ENCODE data around the gene DIMT1. TPM values are rescaled to one million over a fixed set of nuclear protein-coding genes. Genes with fewer than 3 reads are reported as not detected.
A peak's percentile ranks its signal among the peaks of the same experiment; 100 is the strongest.

Gene DIMT1
- total and polyA plus RNA-seq, 4 donors = 7.9 to 12.6 (median 9.8) TPM

DNA sequence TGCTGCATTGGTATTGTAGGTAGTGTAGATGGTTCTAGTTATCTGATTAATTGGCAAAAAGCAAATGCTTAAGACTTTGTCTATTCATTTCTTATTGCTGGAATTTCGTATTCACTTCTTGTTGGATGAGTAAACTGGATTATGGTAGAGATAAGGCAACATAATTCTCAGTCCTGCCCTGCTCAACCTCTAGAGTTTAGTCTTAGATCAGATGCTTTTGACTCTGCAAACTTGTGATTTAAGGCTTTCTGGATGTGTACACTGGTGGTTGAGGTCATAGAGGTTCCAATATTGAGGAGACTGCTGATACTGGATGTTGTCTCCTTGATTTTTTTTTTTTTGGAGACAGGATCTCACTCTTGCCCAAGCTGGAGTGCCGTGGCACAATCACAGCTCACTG, 62.7 kb downstream of the DIMT1 start:
- no peaks in the 10 kb centered on the region for H3K4me1 ChIP-seq (ENCODE audit: control insufficient read depth in 4 of 4, insufficient read depth in 4 of 4, low read length in 3 of 4)
- no peak for DNase-seq (ENCODE audit: low spot score)
- 95% methylated on average over 2 of the region's 2 CpGs for WGBS
- no peak overlapping the region for H3K9ac ChIP-seq (ENCODE audit: low read depth in 1 of 2, low read length in 2 of 2)
- H3K4me3 ChIP-seq (ENCODE audit: low read depth in 1 of 3, low read length in 3 of 3) = no peak overlapping the region
- TF ChIP-seq, protein P1, sequence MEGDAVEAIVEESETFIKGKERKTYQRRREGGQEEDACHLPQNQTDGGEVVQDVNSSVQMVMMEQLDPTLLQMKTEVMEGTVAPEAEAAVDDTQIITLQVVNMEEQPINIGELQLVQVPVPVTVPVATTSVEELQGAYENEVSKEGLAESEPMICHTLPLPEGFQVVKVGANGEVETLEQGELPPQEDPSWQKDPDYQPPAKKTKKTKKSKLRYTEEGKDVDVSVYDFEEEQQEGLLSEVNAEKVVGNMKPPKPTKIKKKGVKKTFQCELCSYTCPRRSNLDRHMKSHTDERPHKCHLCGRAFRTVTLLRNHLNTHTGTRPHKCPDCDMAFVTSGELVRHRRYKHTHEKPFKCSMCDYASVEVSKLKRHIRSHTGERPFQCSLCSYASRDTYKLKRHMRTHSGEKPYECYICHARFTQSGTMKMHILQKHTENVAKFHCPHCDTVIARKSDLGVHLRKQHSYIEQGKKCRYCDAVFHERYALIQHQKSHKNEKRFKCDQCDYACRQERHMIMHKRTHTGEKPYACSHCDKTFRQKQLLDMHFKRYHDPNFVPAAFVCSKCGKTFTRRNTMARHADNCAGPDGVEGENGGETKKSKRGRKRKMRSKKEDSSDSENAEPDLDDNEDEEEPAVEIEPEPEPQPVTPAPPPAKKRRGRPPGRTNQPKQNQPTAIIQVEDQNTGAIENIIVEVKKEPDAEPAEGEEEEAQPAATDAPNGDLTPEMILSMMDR (IDR thresholded peaks at IDR 0.05; ENCODE audit: low read depth, low read length, missing input control) = no peak
- no peak for TF ChIP-seq FOXA1 (IDR thresholded peaks at IDR 0.05)
- TF ChIP-seq, protein P2, sequence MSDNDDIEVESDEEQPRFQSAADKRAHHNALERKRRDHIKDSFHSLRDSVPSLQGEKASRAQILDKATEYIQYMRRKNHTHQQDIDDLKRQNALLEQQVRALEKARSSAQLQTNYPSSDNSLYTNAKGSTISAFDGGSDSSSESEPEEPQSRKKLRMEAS (IDR thresholded peaks at IDR 0.05) = no peak
- no peak for TF ChIP-seq EGR1 (IDR thresholded peaks at IDR 0.05; ENCODE audit: low read depth in 2 of 2)
- TF ChIP-seq, protein P3, sequence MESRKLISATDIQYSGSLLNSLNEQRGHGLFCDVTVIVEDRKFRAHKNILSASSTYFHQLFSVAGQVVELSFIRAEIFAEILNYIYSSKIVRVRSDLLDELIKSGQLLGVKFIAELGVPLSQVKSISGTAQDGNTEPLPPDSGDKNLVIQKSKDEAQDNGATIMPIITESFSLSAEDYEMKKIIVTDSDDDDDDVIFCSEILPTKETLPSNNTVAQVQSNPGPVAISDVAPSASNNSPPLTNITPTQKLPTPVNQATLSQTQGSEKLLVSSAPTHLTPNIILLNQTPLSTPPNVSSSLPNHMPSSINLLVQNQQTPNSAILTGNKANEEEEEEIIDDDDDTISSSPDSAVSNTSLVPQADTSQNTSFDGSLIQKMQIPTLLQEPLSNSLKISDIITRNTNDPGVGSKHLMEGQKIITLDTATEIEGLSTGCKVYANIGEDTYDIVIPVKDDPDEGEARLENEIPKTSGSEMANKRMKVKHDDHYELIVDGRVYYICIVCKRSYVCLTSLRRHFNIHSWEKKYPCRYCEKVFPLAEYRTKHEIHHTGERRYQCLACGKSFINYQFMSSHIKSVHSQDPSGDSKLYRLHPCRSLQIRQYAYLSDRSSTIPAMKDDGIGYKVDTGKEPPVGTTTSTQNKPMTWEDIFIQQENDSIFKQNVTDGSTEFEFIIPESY (IDR thresholded peaks at IDR 0.05) = no peak
- TF ChIP-seq TAF1 (conservative IDR thresholded peaks at IDR 0.05) = no peak
- no peak for TF ChIP-seq HNF4G (IDR thresholded peaks at IDR 0.05)
- no peak for TF ChIP-seq JUND (IDR thresholded peaks at IDR 0.05)
- no peak for TF ChIP-seq RAD21 (IDR thresholded peaks at IDR 0.05)
- TF ChIP-seq NR2F2 (IDR thresholded peaks at IDR 0.05) = no peak
- TF ChIP-seq, protein P4, sequence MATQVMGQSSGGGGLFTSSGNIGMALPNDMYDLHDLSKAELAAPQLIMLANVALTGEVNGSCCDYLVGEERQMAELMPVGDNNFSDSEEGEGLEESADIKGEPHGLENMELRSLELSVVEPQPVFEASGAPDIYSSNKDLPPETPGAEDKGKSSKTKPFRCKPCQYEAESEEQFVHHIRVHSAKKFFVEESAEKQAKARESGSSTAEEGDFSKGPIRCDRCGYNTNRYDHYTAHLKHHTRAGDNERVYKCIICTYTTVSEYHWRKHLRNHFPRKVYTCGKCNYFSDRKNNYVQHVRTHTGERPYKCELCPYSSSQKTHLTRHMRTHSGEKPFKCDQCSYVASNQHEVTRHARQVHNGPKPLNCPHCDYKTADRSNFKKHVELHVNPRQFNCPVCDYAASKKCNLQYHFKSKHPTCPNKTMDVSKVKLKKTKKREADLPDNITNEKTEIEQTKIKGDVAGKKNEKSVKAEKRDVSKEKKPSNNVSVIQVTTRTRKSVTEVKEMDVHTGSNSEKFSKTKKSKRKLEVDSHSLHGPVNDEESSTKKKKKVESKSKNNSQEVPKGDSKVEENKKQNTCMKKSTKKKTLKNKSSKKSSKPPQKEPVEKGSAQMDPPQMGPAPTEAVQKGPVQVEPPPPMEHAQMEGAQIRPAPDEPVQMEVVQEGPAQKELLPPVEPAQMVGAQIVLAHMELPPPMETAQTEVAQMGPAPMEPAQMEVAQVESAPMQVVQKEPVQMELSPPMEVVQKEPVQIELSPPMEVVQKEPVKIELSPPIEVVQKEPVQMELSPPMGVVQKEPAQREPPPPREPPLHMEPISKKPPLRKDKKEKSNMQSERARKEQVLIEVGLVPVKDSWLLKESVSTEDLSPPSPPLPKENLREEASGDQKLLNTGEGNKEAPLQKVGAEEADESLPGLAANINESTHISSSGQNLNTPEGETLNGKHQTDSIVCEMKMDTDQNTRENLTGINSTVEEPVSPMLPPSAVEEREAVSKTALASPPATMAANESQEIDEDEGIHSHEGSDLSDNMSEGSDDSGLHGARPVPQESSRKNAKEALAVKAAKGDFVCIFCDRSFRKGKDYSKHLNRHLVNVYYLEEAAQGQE (IDR thresholded peaks at IDR 0.05) = no peak
- TF ChIP-seq, protein P5, sequence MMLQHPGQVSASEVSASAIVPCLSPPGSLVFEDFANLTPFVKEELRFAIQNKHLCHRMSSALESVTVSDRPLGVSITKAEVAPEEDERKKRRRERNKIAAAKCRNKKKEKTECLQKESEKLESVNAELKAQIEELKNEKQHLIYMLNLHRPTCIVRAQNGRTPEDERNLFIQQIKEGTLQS (IDR thresholded peaks at IDR 0.05) = no peak
- no peak for TF ChIP-seq YY1 (IDR thresholded peaks at IDR 0.05)
- H3K27me3 ChIP-seq (ENCODE audit: control insufficient read depth in 4 of 4, insufficient read depth in 4 of 4, low read length in 3 of 4) = no peaks in the 10 kb centered on the region
- H3K36me3 ChIP-seq (ENCODE audit: control insufficient read depth in 4 of 4, insufficient read depth in 3 of 4, low read depth in 1 of 4, low read length in 3 of 4) = no peaks in the 10 kb centered on the region
- H3K9me3 ChIP-seq (ENCODE audit: control insufficient read depth in 4 of 4, low read length in 3 of 4) = no peaks in the 10 kb centered on the region
- H3K27ac ChIP-seq (ENCODE audit: low read depth in 1 of 2, low read length in 2 of 2) = no peak overlapping the region

DNA sequence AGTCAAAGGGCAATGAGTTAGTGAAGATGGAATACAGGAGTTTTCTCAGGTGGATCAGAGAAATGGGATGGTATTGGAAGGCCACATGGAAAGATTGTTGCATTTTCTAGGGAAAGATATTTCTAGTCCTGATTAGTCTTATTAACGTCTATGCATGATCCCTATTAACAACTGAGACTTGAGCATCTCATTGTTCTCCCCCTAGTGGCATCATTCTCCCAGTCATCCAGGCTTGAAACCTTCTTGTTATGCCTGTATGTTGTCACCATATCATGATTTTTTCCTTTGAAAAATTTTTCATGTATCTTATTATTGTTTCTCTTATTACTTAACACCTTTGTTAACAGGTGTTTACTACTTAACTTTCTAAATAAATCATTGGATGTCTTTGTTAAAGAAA, 63.3 kb downstream of the DIMT1 start:
- no peaks in the 10 kb centered on the region for H3K27me3 ChIP-seq (ENCODE audit: control insufficient read depth in 4 of 4, insufficient read depth in 4 of 4, low read length in 3 of 4)
- no peaks in the 10 kb centered on the region for H3K4me1 ChIP-seq (ENCODE audit: control insufficient read depth in 4 of 4, insufficient read depth in 4 of 4, low read length in 3 of 4)
- no peaks in the 10 kb centered on the region for H3K36me3 ChIP-seq (ENCODE audit: control insufficient read depth in 4 of 4, insufficient read depth in 3 of 4, low read depth in 1 of 4, low read length in 3 of 4)
- 60% methylated on average over 1 of the region's 1 CpG for WGBS
- H3K4me3 ChIP-seq (ENCODE audit: low read depth in 1 of 3, low read length in 3 of 3) = no peak overlapping the region
- H3K9ac ChIP-seq (ENCODE audit: low read depth in 1 of 2, low read length in 2 of 2) = no peak overlapping the region
- no peak overlapping the region for H3K27ac ChIP-seq (ENCODE audit: low read depth in 1 of 2, low read length in 2 of 2)
- H3K9me3 ChIP-seq (ENCODE audit: control insufficient read depth in 4 of 4, low read length in 3 of 4) = no peaks in the 10 kb centered on the region
- no peak for DNase-seq (ENCODE audit: low spot score)
- TF ChIP-seq, protein P5 (IDR thresholded peaks at IDR 0.05) = no peak
- TF ChIP-seq, protein P1 (IDR thresholded peaks at IDR 0.05; ENCODE audit: low read depth, low read length, missing input control) = peak; percentile 27
- TF ChIP-seq, protein P2 (IDR thresholded peaks at IDR 0.05) = no peak
- TF ChIP-seq HNF4G (IDR thresholded peaks at IDR 0.05) (no peak), RAD21 (IDR thresholded peaks at IDR 0.05) (peak; percentile 26 to 50), FOXA1 (IDR thresholded peaks at IDR 0.05) (no peak), JUND (IDR thresholded peaks at IDR 0.05) (no peak), YY1 (IDR thresholded peaks at IDR 0.05) (no peak)

All from liver (tissue), 9 donors.